ENCODE data around the gene NOX4.
"Not testable (repeated sequence)": the region's sequence is repeated elsewhere in the genome, so short reads cannot be mapped to it uniquely, and the experiment has no call there.

The NOX4 gene

DNA sequence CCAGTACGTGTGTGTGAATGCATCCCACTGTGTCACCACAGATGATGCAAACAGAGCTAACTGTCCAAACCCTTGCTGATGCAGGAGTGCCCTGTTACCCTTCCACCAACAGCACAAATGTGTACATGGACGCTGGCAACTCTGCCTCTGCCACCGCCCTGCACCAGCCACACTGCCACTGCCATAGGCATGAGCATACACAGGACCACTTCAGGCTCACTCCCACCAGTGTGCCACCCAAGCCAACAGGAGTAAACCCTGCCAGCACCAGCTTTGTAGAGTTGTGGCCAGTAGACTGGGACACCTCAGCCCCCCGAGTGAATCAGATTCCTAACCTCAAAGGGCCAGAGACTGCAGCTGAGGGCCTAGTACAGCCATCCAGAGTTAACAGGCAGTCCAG is 34.0 kb downstream of the NOX4 start:
- no peak for DNase-seq

DNA sequence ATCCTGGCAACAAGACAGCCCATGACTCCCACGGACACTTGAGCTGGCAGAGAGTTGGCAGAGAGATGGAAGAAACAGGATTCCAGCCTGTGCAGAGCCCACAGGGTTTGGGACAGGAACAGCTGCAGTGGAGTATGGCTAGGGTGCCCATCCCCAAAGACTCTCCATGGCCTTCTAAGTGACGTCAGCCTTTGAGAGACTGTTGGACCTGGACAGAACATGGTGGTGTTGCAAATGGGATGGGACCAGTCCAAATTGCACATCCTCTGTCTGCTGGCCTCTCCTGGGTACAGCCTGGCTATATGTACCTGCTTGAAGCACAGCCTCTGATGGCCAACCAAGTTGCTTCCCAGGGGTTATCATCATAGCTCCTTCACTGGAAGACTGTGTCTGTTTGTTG is 34.5 kb downstream of the NOX4 start:
- DNase-seq, result no peak

DNA sequence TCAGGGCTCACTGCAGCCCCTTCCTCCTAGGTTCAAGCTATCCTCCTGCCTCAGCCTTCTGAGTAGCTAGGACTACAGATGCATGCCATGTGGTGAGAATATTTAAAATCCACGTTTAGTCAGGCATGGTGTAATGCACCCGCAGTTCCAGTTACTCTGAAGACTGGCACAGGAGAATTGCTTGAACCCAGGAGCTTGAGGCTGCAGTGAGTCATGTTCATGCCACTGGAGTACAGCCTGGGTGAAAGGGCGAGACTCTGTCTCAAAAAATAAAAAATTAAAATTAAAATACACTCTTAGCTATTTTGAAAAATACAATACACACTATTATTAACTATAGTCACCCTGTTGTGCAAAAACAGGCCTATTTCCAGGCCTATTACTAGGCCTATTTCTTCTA is 38.4 kb downstream of the NOX4 start:
- no peak for DNase-seq

GRCh38 chr11:89447845-89448244 is 43.3 kb downstream of the NOX4 start:
- DNase-seq, result no peak

DNA sequence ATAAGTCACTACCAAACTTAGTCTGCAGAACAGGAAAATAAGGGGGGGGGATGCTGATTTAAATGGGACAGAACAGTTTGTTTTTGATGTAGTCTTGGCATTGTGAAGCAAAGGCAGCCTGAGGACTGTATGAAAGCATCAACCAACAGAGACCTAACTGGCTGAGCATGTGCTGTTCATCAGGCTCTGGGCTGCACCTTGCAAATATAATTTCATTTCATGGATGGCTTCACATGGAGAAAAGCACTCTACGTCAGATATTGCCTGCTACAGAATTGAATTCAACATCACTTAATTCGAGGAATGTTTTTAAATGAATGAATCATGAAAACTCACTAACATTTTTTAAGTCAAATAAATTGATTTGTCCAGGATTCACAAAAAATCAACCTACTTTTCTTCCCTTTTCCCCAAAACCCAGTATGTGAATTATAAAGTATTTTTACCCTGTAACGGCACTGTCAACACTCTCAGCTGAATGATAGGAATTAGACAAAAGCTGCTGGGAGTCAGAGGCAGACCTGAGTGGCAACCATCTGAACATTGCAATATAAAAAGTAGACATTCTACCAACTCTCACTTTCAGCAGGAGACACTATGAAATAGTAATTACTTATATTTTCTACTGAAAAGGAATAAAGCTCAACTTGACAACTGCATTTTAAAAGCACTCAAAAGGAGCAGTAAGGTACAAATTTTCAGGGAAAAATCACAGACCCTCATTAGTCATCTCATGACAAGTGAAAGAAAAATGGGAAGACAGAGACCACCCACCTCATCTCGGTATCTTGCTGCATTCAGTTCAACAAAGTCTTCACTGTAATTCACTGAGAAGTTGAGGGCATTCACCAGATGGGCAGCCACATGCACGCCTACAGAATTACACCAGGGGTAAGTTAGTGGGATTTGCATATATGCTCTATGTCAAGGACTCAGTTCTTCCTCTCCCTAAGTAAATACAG is 47.5 kb downstream of the NOX4 start:
- no peak for DNase-seq

DNA sequence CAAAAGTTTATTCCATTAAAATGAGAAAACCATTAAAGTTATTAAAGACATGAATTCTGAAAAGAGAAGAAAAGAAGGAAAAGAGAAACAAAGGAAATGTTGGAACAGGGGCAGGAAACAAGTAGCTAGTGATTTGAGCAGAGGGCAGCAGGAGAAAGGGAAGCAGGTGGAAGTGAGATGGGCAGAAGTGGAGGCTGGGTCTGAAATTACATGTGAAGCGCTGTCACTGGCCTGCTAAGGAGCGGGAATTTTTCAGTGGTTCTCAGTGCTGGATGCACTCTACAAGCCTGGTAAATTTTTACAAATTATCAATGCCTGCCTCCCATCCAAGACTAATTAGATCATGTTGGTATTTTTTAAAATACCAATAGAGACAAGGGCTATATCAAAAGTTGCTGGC is 48.4 kb downstream of the NOX4 start:
- no peak for DNase-seq

- no peak for DNase-seq
These were observed 49.6 kb downstream of the NOX4 start for GRCh38 chr11:89441606-89442005.

DNA sequence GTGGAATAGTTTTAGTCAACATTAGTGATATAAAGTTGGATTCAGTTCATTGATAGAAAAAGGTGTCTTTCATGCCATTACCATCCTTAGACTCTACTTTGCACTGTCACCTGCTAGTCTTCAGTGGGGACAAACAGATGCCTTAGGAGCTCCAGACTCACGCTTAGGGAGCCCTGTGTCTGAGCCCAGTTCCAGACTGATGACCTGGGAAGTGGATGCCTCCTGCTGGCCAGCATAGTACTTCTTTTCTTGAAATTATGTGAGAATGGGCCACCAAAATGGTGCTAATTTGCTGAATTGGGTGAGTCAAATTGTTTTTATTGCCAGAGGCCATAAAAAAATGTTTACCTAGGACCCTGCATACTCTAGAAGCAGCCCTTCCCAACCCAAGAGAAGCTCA is 53.9 kb downstream of the NOX4 start:
- DNase-seq, result no peak

DNA sequence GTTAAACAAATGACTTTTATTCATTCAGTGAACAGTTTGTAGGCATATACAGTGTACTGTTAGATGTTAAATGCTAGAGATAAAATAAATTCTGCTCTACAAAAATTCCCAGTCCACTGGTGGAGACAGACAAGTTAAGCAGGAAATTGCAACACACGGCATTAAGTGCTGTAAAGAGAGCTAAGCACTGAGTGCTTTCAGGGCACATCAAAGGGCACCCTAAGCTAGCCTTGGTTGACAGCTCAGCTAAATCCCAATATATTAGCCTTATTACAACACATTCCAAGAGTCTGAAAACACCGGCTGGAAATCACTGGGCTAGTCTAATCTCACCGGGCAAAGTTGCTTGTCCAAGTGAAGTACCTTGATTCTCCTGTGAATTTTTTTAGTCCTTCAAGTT is 55.1 kb downstream of the NOX4 start:
- no peak for DNase-seq

DNA sequence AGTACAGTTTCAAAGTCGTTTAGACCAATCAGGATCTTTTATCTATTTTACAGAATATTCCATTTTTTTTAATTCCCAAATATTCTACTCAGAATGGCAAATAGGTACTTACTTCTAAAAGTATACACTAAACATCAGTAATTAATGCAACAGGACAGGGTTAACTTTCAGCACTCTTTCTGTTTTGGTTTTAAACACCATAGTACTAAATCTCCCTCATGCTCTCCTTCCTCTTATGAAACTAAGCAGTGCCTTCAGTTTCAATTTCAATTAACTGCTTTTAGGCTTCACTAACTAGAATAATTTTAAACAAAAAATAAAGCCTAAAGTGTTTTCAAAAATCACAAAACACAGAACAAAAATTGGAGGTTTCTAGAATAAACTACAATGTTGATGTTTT is 57.9 kb downstream of the NOX4 start:
- DNase-seq, result no peak

DNA sequence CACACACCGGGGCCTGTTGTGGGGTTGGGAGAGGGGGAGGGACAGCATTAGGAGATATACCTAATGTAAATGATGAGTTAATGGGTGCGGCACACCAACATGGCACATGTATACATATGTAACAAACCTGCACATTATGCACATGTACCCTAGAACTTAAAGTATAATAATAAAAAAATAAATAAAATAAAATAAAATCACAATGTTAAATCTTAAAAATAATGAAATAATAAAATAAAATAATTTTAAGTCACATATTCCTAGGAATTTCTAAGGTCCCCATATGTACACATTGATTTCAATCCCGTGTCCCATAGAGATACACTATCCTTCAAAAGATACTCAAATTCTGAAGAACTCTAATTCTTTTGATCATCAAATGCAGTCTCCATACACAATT is 59.0 kb downstream of the NOX4 start:
- not testable (repeated sequence) for DNase-seq

DNA sequence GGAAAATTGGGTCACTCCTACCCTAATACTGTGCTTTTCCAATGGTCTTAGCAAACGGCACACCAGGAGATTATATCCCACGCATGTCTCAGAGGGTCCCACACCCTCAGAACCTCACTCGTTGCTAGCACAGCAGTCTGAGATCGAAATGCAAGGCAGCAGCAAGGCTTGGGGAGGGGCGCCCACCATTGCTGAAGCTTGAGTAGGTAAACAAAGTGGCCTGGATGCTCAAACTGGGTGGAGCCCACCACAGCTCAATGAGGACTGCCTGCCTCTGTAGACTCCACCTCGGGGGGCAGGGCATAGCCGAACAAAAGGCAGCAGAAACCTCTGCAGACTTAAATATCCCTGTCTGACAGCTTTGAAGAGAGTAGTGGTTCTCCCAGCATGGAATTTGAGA is 64.7 kb downstream of the NOX4 start:
- DNase-seq, result not testable (repeated sequence)

- no peak for DNase-seq
These were observed 69.5 kb downstream of the NOX4 start for GRCh38 chr11:89421718-89422117.

DNA sequence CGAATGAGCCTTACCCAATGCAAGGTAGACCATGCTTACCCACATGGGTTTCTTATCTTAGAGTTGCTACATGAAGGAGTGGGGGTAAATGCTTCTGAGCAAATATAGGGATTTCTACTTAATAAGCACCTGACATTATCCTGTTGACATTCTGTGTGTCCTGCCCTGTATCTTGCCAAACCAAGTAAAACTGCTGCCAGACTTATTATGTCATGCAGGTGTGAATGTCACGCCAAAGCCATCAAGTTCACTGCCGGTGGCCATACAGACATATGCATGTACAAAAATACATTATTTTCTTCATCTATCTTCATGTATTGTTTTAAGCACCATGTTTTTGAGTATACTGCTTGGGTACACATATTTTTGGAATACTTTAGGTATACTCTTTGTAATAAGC is 70.2 kb downstream of the NOX4 start:
- DNase-seq, result no peak

- DNase-seq, result no peak
These were observed 74.2 kb downstream of the NOX4 start for GRCh38 chr11:89416961-89417360.

DNA sequence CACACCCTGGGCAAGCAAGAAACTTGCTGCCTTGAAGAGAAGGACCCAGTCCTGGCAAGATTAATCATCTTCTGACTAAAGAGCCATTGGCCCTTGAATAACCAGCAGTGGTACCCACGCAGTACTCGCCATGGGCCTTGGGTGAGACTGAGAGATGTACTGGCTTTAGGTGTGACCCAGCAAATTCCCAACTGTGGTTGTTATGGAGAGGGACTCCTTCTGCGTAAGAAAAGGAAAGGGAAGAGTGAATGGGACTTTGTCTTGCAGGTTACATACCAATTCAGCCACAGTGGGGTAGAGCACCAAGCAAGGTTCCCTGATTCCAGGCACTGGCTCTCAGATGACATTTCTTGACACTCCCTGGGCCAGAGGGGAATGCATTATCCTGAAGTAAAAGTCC is 80.1 kb downstream of the NOX4 start:
- DNase-seq, result not testable (repeated sequence)

GRCh38 chr11:89410666-89411065 is 80.5 kb downstream of the NOX4 start:
- DNase-seq, result not testable (repeated sequence)

- DNase-seq, result not testable (repeated sequence)
These were observed 82.7 kb downstream of the NOX4 start for GRCh38 chr11:89408441-89408840.

- no peak for DNase-seq
These were observed 85.5 kb downstream of the NOX4 start for GRCh38 chr11:89405629-89406028.

- not testable (repeated sequence) for DNase-seq
These were observed 99.5 kb downstream of the NOX4 start for GRCh38 chr11:89391654-89392053.

GRCh38 chr11:89387501-89387900 is 103.7 kb downstream of the NOX4 start:
- DNase-seq, result not testable (repeated sequence)

DNA sequence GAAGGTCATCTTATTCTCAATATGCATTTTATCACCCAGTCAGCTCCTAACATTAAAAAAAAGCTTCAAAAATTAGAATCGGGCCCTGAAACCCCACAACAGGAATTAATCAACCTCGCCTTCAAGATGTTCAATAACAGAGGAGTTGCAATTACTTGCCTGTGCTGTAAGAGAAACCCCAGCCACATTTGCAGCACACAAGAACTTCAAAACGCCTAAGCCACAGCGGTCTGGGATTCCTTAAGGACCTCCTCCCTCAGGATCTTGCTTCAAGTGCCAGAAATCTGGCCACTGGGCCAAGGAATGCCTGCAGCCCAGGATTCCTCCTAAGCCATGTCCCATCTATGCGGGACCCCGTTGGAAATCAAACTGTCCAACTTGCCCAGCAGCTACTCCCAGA is 108.2 kb downstream of the NOX4 start:
- DNase-seq, result not testable (repeated sequence)

- no peak for DNase-seq
These were observed 110.1 kb downstream of the NOX4 start for GRCh38 chr11:89381094-89381493.

DNA sequence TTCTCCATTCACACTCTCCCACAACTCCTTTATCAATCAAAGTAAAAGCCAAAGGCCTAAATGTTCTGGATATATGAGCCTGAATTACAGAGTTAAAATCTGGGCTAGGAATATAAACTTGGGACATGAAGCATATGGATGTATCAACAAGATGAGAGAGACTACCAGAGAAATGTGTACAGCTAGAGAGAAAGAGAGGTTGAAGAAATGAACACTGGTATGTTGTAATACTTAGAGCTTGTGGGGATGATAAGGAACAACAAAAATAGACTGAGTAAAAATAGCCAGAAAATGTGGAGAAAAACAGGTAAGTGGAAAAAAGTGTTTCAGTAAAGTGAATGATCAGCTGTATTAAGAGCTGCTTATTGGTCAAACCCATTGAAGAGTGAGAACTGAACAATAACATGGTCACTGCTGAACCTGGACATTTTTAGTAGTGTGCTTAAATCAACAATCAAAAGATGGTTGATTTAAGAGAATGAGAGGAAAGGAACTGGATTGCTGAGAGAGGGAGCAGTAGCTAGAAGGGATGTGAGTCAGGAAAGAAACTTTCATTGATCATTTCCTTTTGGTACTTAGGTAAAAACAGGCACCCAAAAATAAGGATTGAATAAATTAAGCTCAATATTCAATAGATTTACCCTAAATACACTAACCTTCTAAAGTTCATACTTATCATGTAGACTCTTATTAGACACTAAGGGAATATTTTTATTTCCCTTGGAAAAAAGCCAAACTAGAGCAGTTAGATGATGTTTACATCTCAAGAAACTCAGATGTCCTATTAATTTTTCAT is 111.0 kb downstream of the NOX4 start:
- DNase-seq, result not testable (repeated sequence)
